Measurements from ENCODE around the gene EEF1AKMT3. TPM values are rescaled to one million over a fixed set of nuclear protein-coding genes. Genes with fewer than 3 reads are reported as not detected.
A peak's percentile ranks its signal among the peaks of the same experiment; 100 is the strongest.

EEF1AKMT3 gene
- total and polyA plus RNA-seq, 9 of the 15 experiments (the other 6 are each of a cell fraction or from before 2014, with no cell fraction given) = 4.1 to 17.2 (median 7.9) TPM

DNA sequence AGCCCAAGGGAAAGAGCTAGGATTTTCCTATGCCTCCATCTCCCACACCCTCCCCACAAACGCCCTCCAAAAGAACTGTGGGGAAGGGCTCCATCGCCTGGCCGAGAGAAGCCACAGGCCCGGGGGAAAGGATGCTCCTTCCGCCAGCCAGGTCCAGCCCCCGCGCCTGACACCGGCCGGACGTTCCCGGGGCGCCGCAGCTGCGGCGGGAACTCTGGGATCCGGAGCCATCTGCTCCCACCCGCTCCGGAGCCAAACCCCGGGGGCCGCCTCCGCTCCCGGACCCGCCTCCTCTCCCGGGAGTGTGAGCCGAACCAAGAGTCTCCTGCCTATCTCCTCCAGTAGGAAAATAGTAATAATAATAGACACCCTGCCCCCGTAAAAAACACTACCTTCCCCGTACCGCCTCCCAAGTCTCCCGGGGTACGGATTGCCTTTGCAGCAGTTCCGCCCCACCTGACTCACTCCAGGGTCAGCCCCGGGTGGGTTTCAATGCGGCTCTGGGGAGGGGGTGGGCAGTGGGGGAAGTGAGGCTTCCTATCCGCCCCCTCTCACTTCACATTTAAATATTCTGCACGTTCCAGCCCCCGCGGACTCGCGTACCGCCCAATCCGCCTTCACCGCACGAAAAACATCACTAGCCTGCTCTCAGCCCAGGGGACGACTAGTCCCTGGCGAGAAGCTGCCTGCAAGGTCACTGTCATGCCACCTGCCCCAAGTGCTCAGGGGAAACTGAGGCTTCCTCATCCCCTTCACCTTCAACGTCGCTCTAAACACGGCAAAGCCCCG, 36.3 kb upstream of the EEF1AKMT3 start (continued):
- TF ChIP-seq, protein P1, sequence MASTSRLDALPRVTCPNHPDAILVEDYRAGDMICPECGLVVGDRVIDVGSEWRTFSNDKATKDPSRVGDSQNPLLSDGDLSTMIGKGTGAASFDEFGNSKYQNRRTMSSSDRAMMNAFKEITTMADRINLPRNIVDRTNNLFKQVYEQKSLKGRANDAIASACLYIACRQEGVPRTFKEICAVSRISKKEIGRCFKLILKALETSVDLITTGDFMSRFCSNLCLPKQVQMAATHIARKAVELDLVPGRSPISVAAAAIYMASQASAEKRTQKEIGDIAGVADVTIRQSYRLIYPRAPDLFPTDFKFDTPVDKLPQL (IDR thresholded peaks at IDR 0.05; ENCODE audit: extremely low read depth, insufficient read length) = no peak
- TF ChIP-seq ZNF445 (CRISPR knock-in tag; IDR thresholded peaks at IDR 0.05; ENCODE audit: low read depth) (no peak), ZNF143 (CRISPR knock-in tag; IDR thresholded peaks at IDR 0.05) (no peak), ZKSCAN1 (IDR thresholded peaks at IDR 0.05; ENCODE audit: low read depth, low read length) (no peak), NFXL1 (CRISPR knock-in tag; IDR thresholded peaks at IDR 0.05) (no peak), PRPF4 (IDR thresholded peaks at IDR 0.05; ENCODE audit: insufficient read depth, low read depth, low read length, poor library complexity, severe bottlenecking) (no peak), ZNF589 (CRISPR knock-in tag; IDR thresholded peaks at IDR 0.05; ENCODE audit: low read depth) (no peak), NONO (IDR thresholded peaks at IDR 0.05; ENCODE audit: low read depth in 2 of 2, low read length in 1 of 2) (no peak), SP1 (CRISPR knock-in tag; IDR thresholded peaks at IDR 0.05) (no peak; the same call in 1 of the 2 replicates), NCOA2 (IDR thresholded peaks at IDR 0.05; ENCODE audit: partially characterized antibody in 2 of 2) (no peak), POLR2A (conservative IDR thresholded peaks at IDR 0.05) (no peak), HDAC8 (tag; IDR thresholded peaks at IDR 0.05) (no peak), ARID2 (IDR thresholded peaks at IDR 0.05) (no peak), CBX3 (IDR thresholded peaks at IDR 0.05; ENCODE audit: borderline replicate concordance in 1 of 2, low read length in 2 of 2) (peak in 1 of 2 experiments; percentile 23; a peak in 1 of 3 replicates), RB1 (IDR thresholded peaks at IDR 0.05; ENCODE audit: low read depth) (peak; percentile 39; the same call in 1 of the 2 replicates), PHB (CRISPR knock-in tag; IDR thresholded peaks at IDR 0.05) (no peak), BHLHE40 (IDR thresholded peaks at IDR 0.05; ENCODE audit: low read length) (no peak; the same call in 1 of the 2 replicates), ZNF165 (CRISPR knock-in tag; IDR thresholded peaks at IDR 0.05; ENCODE audit: borderline replicate concordance) (no peak), GABPA (tag; conservative IDR thresholded peaks at IDR 0.05; ENCODE audit: low read depth) (peak; percentile 53; the same call in 1 of the 2 replicates), CSDE1 (IDR thresholded peaks at IDR 0.05) (no peak), GTF2A2 (tag; IDR thresholded peaks at IDR 0.05) (no peak), CREM (IDR thresholded peaks at IDR 0.05; ENCODE audit: low read depth) (peak; percentile 23; the same call in 1 of the 2 replicates), SRSF7 (optimal IDR thresholded peaks at IDR 0.05; ENCODE audit: low read depth, low read length) (no peak), SETDB1 (IDR thresholded peaks at IDR 0.05; ENCODE audit: low read length) (no peak), ZNF561 (CRISPR knock-in tag; conservative IDR thresholded peaks at IDR 0.05) (no peak), ZNF354B (CRISPR knock-in tag; IDR thresholded peaks at IDR 0.05) (no peak), HSF4 (CRISPR knock-in tag; IDR thresholded peaks at IDR 0.05; ENCODE audit: borderline replicate concordance) (no peak)
- TF ChIP-seq, protein P2, sequence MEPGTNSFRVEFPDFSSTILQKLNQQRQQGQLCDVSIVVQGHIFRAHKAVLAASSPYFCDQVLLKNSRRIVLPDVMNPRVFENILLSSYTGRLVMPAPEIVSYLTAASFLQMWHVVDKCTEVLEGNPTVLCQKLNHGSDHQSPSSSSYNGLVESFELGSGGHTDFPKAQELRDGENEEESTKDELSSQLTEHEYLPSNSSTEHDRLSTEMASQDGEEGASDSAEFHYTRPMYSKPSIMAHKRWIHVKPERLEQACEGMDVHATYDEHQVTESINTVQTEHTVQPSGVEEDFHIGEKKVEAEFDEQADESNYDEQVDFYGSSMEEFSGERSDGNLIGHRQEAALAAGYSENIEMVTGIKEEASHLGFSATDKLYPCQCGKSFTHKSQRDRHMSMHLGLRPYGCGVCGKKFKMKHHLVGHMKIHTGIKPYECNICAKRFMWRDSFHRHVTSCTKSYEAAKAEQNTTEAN (CRISPR knock-in tag; IDR thresholded peaks at IDR 0.05) = no peak
- TF ChIP-seq, protein P3, sequence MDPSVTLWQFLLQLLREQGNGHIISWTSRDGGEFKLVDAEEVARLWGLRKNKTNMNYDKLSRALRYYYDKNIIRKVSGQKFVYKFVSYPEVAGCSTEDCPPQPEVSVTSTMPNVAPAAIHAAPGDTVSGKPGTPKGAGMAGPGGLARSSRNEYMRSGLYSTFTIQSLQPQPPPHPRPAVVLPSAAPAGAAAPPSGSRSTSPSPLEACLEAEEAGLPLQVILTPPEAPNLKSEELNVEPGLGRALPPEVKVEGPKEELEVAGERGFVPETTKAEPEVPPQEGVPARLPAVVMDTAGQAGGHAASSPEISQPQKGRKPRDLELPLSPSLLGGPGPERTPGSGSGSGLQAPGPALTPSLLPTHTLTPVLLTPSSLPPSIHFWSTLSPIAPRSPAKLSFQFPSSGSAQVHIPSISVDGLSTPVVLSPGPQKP (CRISPR knock-in tag; IDR thresholded peaks at IDR 0.05) = no peak

Data from K562 (cell line).